Measurements from ENCODE around the gene SORCS2.

SORCS2 gene

DNA sequence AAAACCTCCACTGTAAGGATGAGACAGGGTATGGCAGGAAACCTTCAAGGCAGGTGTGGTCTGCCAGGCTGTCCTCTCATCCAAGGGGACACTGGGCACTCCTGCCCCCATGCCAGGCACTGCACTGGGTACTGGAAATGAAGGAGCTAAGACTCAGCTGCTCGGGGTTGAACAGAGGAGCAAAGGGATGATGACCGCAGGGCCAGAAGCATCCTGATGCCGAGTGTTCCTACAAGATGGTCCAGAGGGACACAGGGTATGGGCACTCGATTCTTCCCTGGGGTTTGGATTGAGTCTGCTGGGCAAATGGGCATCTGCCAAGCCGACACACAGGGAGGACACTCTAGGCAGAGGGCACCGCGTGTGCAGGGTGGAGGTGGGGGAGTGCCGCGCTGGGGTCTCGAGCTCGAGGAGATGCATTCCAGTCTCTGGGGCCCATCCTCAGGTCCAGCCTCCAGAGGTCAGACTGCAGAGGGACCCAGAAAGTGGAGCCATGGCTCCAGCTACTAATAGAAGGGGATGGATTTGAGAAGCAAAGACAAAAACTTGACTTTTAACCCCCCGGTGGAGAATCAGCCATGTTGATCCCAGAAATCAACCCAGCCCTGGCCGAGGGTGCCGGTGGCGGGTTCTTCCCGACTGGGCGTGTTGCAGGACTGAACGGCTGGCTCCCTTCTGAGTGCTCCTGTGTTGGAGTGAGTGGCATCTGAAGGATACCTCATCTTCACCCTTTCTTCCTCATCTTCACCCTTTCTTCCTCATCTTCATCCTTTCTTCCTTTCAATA, 500.3 kb downstream of the SORCS2 start:
- Histone ChIP-seq H3K27ac (ENCODE audit: low read depth, low read length) (no peak overlapping the region), H3K27me3 (ENCODE audit: control insufficient read depth, insufficient read depth, low read length) (no peaks in the 10 kb centered on the region), H3K9ac (ENCODE audit: low read depth, low read length) (no peak overlapping the region), H3K36me3 (ENCODE audit: control insufficient read depth, insufficient read depth, low read length) (no peaks in the 10 kb centered on the region), H3K9me3 (ENCODE audit: control insufficient read depth, insufficient read depth, low read length) (no peaks in the 10 kb centered on the region), H3K4me3 (ENCODE audit: low read depth, low read length) (no peak overlapping the region), H3K4me1 (ENCODE audit: control insufficient read depth, insufficient read depth, low read length) (no peaks in the 10 kb centered on the region)

DNA sequence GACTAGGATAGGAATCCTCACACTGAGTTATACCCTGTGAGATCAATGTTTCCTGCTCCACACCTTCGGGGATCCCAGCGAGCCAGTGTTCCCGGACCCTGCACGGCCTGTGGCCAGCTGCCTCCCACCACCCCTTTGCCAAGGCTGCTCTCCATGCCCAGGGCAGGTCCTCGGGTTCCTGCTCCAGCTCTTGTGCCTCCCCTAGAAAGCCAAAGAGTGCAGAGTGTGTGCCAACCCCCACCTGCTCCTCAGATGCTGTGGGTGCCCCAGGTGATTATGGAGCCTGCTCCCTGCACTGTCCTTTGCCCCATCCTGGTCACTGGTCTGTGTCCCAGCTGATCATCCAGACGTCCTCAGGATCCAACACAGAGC, 500.9 kb downstream of the SORCS2 start:
- H3K36me3 ChIP-seq (ENCODE audit: control insufficient read depth, insufficient read depth, low read length) = no peaks in the 10 kb centered on the region
- H3K4me3 ChIP-seq (ENCODE audit: low read depth, low read length) = no peak overlapping the region
- no peaks in the 10 kb centered on the region for H3K4me1 ChIP-seq (ENCODE audit: control insufficient read depth, insufficient read depth, low read length)
- H3K27me3 ChIP-seq (ENCODE audit: control insufficient read depth, insufficient read depth, low read length) = no peaks in the 10 kb centered on the region
- no peak overlapping the region for H3K9ac ChIP-seq (ENCODE audit: low read depth, low read length)
- H3K9me3 ChIP-seq (ENCODE audit: control insufficient read depth, insufficient read depth, low read length) = no peaks in the 10 kb centered on the region
- H3K27ac ChIP-seq (ENCODE audit: low read depth, low read length) = no peak overlapping the region

DNA sequence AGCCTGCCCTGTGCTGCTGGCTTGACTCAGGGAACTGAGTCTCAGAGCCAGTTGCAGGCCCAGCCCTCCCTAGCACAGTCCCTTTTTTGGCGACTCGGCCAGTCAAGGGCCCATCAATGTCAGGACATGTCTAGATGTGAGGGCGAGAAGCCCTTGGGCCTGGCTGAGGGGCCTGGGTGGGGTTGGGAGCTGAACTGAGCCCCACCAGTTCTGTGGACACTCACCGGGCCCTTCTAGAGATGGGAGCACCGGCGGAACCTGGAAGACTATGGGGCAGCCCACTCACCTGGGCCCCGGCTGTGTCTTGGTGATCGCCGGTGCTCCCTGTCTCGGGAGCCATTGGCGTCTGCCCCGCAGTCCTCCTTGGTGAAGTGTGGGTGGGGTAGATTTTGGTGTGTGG, 501.4 kb downstream of the SORCS2 start:
- Histone ChIP-seq H3K4me1 (ENCODE audit: control insufficient read depth, insufficient read depth, low read length) (no peaks in the 10 kb centered on the region), H3K36me3 (ENCODE audit: control insufficient read depth, insufficient read depth, low read length) (no peaks in the 10 kb centered on the region), H3K27me3 (ENCODE audit: control insufficient read depth, insufficient read depth, low read length) (no peaks in the 10 kb centered on the region), H3K4me3 (ENCODE audit: low read depth, low read length) (no peak overlapping the region), H3K27ac (ENCODE audit: low read depth, low read length) (no peak overlapping the region), H3K9me3 (ENCODE audit: control insufficient read depth, insufficient read depth, low read length) (no peaks in the 10 kb centered on the region), H3K9ac (ENCODE audit: low read depth, low read length) (no peak overlapping the region)

DNA sequence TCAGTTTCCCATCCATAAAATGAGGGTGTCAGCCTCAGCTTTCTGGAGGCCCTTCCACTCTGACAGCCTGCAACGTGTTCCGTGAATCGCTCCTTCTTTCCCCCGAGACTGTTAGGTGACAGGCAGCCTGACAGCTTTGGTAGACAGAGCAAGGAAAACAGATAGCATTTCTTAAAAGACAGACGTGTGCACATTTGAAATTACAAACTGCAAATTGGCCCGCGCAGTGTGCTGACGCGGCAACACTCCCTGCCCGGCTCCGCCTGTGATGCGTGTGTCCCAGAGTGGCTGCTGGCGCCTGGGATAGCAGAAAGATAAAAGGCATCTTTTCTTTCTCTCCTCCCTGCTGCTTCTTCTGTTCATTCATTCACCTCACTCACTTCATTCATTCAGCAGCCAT, 502.0 kb downstream of the SORCS2 start:
- no peaks in the 10 kb centered on the region for H3K9me3 ChIP-seq (ENCODE audit: control insufficient read depth, insufficient read depth, low read length)
- no peak overlapping the region for H3K4me3 ChIP-seq (ENCODE audit: low read depth, low read length)
- H3K27ac ChIP-seq (ENCODE audit: low read depth, low read length) = no peak overlapping the region
- no peak overlapping the region for H3K9ac ChIP-seq (ENCODE audit: low read depth, low read length)
- H3K27me3 ChIP-seq (ENCODE audit: control insufficient read depth, insufficient read depth, low read length) = no peaks in the 10 kb centered on the region
- H3K4me1 ChIP-seq (ENCODE audit: control insufficient read depth, insufficient read depth, low read length) = no peaks in the 10 kb centered on the region
- no peaks in the 10 kb centered on the region for H3K36me3 ChIP-seq (ENCODE audit: control insufficient read depth, insufficient read depth, low read length)

DNA sequence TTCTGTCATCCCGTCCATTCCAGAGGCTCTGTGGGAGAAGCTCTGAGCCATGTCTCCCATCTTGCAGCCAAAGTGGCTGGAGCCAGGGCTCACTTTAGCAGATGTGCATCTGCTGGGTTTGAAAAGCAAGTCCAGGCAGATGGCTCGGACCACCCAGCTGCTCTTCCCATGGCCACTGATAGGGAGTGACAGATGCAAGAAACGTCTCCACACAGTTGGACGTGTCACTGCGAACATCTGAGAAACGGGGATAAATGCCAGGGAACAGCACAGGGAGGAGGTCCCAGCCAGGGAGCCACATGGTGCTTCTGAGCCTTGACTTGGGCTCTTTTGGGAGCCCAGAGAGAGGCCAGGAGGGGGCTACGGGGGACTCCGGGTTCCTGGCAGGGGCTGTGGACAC, 505.0 kb downstream of the SORCS2 start:
- Histone ChIP-seq H3K4me1 (ENCODE audit: control insufficient read depth, insufficient read depth, low read length) (no peaks in the 10 kb centered on the region; the same call in 1 of the 2 replicates), H3K27ac (ENCODE audit: low read depth, low read length) (no peak overlapping the region), H3K9ac (ENCODE audit: low read depth, low read length) (no peak overlapping the region)

DNA sequence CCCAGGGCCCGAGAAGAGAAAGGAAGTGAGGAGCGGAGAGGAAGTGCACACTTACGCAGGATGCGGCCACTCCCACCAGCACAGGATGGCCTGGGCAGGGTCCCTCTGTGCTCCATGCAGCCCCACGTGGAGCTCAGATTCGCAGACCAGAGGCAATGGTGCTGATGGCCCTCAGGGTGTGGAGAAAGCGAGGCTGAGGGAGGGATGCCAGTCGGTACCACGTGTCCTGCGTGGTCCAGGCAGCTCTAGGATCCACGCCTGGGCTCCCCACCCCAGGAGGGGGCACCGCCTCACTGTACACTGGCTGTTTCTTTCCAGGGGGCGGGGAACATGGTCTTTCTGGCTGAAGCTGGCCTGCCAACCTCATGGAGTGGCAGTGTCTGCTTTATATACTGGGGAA, 505.5 kb downstream of the SORCS2 start:
- Histone ChIP-seq H3K27ac (ENCODE audit: low read depth, low read length) (no peak overlapping the region), H3K27me3 (ENCODE audit: control insufficient read depth, insufficient read depth, low read length) (no peaks in the 10 kb centered on the region), H3K9ac (ENCODE audit: low read depth, low read length) (no peak overlapping the region), H3K9me3 (ENCODE audit: control insufficient read depth, insufficient read depth, low read length) (no peaks in the 10 kb centered on the region), H3K36me3 (ENCODE audit: control insufficient read depth, insufficient read depth, low read length) (no peaks in the 10 kb centered on the region), H3K4me3 (ENCODE audit: low read depth, low read length) (no peak overlapping the region), H3K4me1 (ENCODE audit: control insufficient read depth, insufficient read depth, low read length) (no peaks in the 10 kb centered on the region; the same call in 1 of the 2 replicates)

More for the DNA sequence above, 505.0 kb downstream of the SORCS2 start:
- Histone ChIP-seq H3K9me3 (ENCODE audit: control insufficient read depth, insufficient read depth, low read length) (no peaks in the 10 kb centered on the region), H3K4me3 (ENCODE audit: low read depth, low read length) (no peak overlapping the region), H3K27me3 (ENCODE audit: control insufficient read depth, insufficient read depth, low read length) (no peaks in the 10 kb centered on the region), H3K36me3 (ENCODE audit: control insufficient read depth, insufficient read depth, low read length) (no peaks in the 10 kb centered on the region)

DNA sequence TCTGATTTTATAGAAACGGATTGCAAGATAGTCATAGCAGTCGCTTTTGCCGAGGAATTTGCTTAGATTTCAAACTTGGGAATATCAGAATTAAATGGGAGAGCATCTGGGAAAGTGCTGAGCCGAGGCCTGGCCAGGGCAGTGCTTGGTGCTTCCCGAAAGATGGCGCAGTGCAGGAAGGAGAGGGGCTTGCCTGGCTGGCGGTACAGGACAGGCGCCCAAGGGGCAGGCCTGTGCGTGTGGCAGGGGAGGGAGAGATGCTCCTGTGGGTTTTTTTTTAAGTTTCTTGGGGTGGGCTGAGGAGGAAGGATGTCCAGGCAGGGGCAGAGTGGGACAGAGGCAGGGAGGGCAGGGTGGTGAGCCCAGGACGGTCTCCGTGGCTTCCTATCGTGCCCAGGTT, 506.2 kb downstream of the SORCS2 start:
- H3K27ac ChIP-seq (ENCODE audit: low read depth, low read length) = no peak overlapping the region
- no peaks in the 10 kb centered on the region for H3K27me3 ChIP-seq (ENCODE audit: control insufficient read depth, insufficient read depth, low read length)
- H3K4me1 ChIP-seq (ENCODE audit: control insufficient read depth, insufficient read depth, low read length) = no peaks in the 10 kb centered on the region; the same call in 1 of the 2 replicates
- H3K4me3 ChIP-seq (ENCODE audit: low read depth, low read length) = no peak overlapping the region
- H3K36me3 ChIP-seq (ENCODE audit: control insufficient read depth, insufficient read depth, low read length) = no peaks in the 10 kb centered on the region
- H3K9ac ChIP-seq (ENCODE audit: low read depth, low read length) = no peak overlapping the region
- H3K9me3 ChIP-seq (ENCODE audit: control insufficient read depth, insufficient read depth, low read length) = no peaks in the 10 kb centered on the region

DNA sequence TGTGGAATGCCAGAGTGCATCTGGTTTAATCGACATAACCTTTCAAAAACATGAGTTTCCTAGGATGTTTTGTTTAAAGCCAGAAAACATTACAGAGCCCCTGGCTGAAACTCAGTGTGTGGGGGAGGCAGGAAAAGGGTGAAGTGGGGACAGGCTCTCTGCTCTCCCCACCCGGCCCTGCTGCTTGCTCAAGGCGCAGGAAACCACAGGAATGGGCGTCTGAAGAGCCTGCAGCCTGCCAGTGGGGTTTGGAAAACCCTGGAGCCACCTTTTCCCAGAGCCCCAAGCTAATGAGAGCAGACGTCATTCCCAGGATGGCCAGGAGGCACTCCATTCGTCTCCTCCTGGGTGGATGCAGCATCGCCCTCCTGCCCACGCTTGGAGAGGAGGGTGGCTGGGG, 506.7 kb downstream of the SORCS2 start:
- Histone ChIP-seq H3K36me3 (ENCODE audit: control insufficient read depth, insufficient read depth, low read length) (no peaks in the 10 kb centered on the region), H3K4me1 (ENCODE audit: control insufficient read depth, insufficient read depth, low read length) (no peaks in the 10 kb centered on the region; the same call in 1 of the 2 replicates), H3K27me3 (ENCODE audit: control insufficient read depth, insufficient read depth, low read length) (no peaks in the 10 kb centered on the region), H3K27ac (ENCODE audit: low read depth, low read length) (no peak overlapping the region), H3K9ac (ENCODE audit: low read depth, low read length) (no peak overlapping the region), H3K4me3 (ENCODE audit: low read depth, low read length) (no peak overlapping the region), H3K9me3 (ENCODE audit: control insufficient read depth, insufficient read depth, low read length) (no peaks in the 10 kb centered on the region)

DNA sequence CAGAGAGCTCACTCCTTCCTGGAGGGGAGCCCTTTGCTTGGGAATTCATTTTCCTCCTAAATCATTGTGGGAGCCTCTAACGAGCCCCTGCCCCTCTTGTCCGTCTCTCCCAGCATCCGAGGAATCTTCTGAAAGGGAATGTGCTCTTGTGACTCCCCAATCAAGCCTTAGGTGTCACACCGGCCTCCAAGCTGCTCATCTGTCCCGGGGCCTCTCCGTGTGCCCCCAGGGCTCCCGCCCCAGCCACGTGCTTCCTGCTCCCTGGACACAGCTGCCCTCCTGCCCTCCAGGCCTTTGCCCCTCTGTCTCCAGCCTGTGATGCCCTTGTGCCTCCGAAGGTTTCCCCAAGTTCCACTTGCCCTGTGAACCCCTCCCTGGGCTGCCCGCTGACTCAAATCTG, 507.5 kb downstream of the SORCS2 start:
- Histone ChIP-seq H3K9me3 (ENCODE audit: control insufficient read depth, insufficient read depth, low read length) (no peaks in the 10 kb centered on the region), H3K4me3 (ENCODE audit: low read depth, low read length) (no peak overlapping the region), H3K9ac (ENCODE audit: low read depth, low read length) (no peak overlapping the region), H3K4me1 (ENCODE audit: control insufficient read depth, insufficient read depth, low read length) (no peaks in the 10 kb centered on the region; the same call in 1 of the 2 replicates), H3K36me3 (ENCODE audit: control insufficient read depth, insufficient read depth, low read length) (no peaks in the 10 kb centered on the region), H3K27me3 (ENCODE audit: control insufficient read depth, insufficient read depth, low read length) (no peaks in the 10 kb centered on the region), H3K27ac (ENCODE audit: low read depth, low read length) (no peak overlapping the region)

DNA sequence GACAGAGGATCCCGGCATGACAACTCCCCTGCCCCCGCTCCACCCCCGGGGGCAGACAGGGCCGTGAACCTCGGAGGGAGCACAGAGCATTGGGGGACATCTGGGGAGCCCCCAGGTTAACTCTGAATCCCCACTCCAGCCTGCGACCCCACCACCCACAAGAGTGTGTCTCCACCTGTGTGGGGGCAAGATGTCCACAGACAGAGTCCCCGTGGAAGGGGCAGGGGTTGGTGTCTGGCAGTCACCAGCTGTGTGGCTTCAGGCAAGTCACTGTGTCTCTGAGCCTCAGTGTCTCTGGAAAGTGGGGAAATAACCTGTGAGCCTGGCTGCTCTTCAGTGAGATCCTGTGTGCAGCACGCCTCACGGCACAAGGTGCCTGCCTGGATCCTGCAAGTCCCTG, 508.3 kb downstream of the SORCS2 start:
- Histone ChIP-seq H3K36me3 (ENCODE audit: control insufficient read depth, insufficient read depth, low read length) (no peaks in the 10 kb centered on the region), H3K27me3 (ENCODE audit: control insufficient read depth, insufficient read depth, low read length) (no peaks in the 10 kb centered on the region), H3K4me1 (ENCODE audit: control insufficient read depth, insufficient read depth, low read length) (no peaks in the 10 kb centered on the region; the same call in 1 of the 2 replicates)

DNA sequence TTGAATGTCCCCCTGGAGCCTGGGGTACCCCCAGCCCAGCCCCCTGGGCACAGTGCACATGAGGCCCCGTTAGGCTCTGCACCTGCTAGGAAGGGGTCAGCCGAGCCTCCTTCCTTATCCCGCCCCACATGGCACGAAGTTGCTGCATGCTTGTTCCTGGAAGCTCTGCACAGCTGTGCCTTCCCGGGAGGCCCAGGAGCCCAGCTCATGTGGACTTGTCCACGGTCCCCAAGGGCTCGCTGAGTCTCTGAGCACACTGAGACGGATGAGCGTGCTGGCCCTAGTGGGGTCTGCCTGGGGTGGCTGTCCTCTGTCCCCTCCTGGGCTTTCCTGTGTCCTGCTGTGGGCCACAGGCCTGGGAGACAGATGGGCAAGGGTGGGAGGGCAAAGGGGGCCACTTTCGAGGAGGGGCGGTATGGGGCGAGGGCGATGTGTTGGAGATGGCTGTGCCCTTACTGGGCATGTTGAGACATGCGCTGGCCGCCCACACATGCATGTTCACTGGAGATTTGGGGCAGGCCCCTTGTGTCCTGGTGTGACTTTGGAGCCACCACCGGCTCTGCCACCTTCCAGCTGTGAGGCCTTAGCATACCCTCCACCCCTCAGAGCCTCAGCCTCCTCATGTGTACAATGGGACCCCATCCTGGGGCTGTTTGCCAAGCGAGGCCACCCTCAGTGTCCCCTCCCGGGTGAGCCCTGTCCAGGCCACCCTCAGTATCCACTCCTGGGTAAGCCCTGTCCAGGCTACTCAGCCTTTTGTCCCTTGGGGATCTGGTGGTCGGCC, 509.7 kb downstream of the SORCS2 start:
- H3K4me1 ChIP-seq (ENCODE audit: control insufficient read depth, insufficient read depth, low read length) = no peaks in the 10 kb centered on the region; the same call in 1 of the 2 replicates
- no peak overlapping the region for H3K4me3 ChIP-seq (ENCODE audit: low read depth, low read length)
- no peak overlapping the region for H3K9ac ChIP-seq (ENCODE audit: low read depth, low read length)
- no peaks in the 10 kb centered on the region for H3K36me3 ChIP-seq (ENCODE audit: control insufficient read depth, insufficient read depth, low read length)
- H3K27ac ChIP-seq (ENCODE audit: low read depth, low read length) = no peak overlapping the region
- no peaks in the 10 kb centered on the region for H3K9me3 ChIP-seq (ENCODE audit: control insufficient read depth, insufficient read depth, low read length)
- H3K27me3 ChIP-seq (ENCODE audit: control insufficient read depth, insufficient read depth, low read length) = no peaks in the 10 kb centered on the region

More for the DNA sequence above, 508.3 kb downstream of the SORCS2 start:
- Histone ChIP-seq H3K27ac (ENCODE audit: low read depth, low read length) (no peak overlapping the region), H3K9me3 (ENCODE audit: control insufficient read depth, insufficient read depth, low read length) (no peaks in the 10 kb centered on the region), H3K4me3 (ENCODE audit: low read depth, low read length) (no peak overlapping the region), H3K9ac (ENCODE audit: low read depth, low read length) (no peak overlapping the region)

Data from HUES48 (cell line).